NCI-H345 treated with DMSO at 0.1 percent for 48 hours (cell line): ENCODE results near the gene PCYT1B.
A peak's percentile ranks its signal among the peaks of the same experiment; 100 is the strongest.
"Not testable (repeated sequence)": the region's sequence is repeated elsewhere in the genome, so short reads cannot be mapped to it uniquely, and the experiment has no call there.

Experiments
- DNase-seq: peaks from one replicate; lab custom pipeline; 2025; ENCODE audit not compliant: unreplicated experiment; lab: John Stamatoyannopoulos, UW

The PCYT1B gene

GRCh38 chrX:24646745-24647182, 383 bp downstream of the PCYT1B start:
- peak; percentile 24 for DNase-seq

GRCh38 chrX:24646006-24646405, 1.1 kb downstream of the PCYT1B start:
- DNase-seq = no peak

- DNase-seq = no peak
These were observed 4.0 kb downstream of the PCYT1B start for GRCh38 chrX:24643116-24643515.

- no peak for DNase-seq
These were observed 17.4 kb downstream of the PCYT1B start for GRCh38 chrX:24629701-24630100.

- DNase-seq = peak; percentile 62
These were observed 27.5 kb downstream of the PCYT1B start for GRCh38 chrX:24619647-24620046.

- DNase-seq = no peak
These were observed 36.6 kb downstream of the PCYT1B start for GRCh38 chrX:24610516-24610915.

- no peak for DNase-seq
These were observed 39.5 kb downstream of the PCYT1B start for GRCh38 chrX:24607616-24608015.

- not testable (repeated sequence) for DNase-seq
These were observed 41.2 kb downstream of the PCYT1B start for GRCh38 chrX:24605941-24606340.

GRCh38 chrX:24603191-24603590, 44.0 kb downstream of the PCYT1B start:
- DNase-seq = no peak

GRCh38 chrX:24601858-24602257, 45.3 kb downstream of the PCYT1B start:
- no peak for DNase-seq

GRCh38 chrX:24594501-24594900, 52.6 kb downstream of the PCYT1B start:
- no peak for DNase-seq

GRCh38 chrX:24590111-24590510, 57.0 kb downstream of the PCYT1B start:
- DNase-seq = no peak

GRCh38 chrX:24577091-24577490, 70.1 kb downstream of the PCYT1B start:
- DNase-seq = no peak

- no peak for DNase-seq
These were observed 71.7 kb downstream of the PCYT1B start for GRCh38 chrX:24575496-24575895.

- DNase-seq = no peak
These were observed 72.4 kb downstream of the PCYT1B start for GRCh38 chrX:24574743-24575142.

GRCh38 chrX:24567169-24567568, 80.0 kb downstream of the PCYT1B start:
- no peak for DNase-seq

- no peak for DNase-seq
These were observed 80.9 kb downstream of the PCYT1B start for GRCh38 chrX:24566240-24566639.

GRCh38 chrX:24563291-24564010, 83.7 kb downstream of the PCYT1B start:
- no peak for DNase-seq

- DNase-seq = no peak
These were observed 86.0 kb downstream of the PCYT1B start for GRCh38 chrX:24561121-24561520.

GRCh38 chrX:24553011-24553410, 94.1 kb downstream of the PCYT1B start:
- DNase-seq = no peak

GRCh38 chrX:24550166-24550565, 97.0 kb downstream of the PCYT1B start:
- DNase-seq = no peak

- no peak for DNase-seq
These were observed 99.2 kb downstream of the PCYT1B start for GRCh38 chrX:24547961-24548360.

GRCh38 chrX:24542756-24543155, 104.4 kb downstream of the PCYT1B start:
- DNase-seq = no peak
